HG02610 (cell line): ENCODE data around the gene ACP3.
A peak's percentile ranks its signal among the peaks of the same experiment; 100 is the strongest.
"Not testable (repeated sequence)": the region's sequence is repeated elsewhere in the genome, so short reads cannot be mapped to it uniquely, and the experiment has no call there.

ENCODE experiments used
- ATAC-seq: cut with Tn5 transposase; IDR thresholded peaks from one replicate; pipeline ENCODE4 v1.9.1; 2021; ENCODE audit warnings: mild to moderate bottlenecking, moderate library complexity; ENCODE audit not compliant: unreplicated experiment

The ACP3 gene

DNA sequence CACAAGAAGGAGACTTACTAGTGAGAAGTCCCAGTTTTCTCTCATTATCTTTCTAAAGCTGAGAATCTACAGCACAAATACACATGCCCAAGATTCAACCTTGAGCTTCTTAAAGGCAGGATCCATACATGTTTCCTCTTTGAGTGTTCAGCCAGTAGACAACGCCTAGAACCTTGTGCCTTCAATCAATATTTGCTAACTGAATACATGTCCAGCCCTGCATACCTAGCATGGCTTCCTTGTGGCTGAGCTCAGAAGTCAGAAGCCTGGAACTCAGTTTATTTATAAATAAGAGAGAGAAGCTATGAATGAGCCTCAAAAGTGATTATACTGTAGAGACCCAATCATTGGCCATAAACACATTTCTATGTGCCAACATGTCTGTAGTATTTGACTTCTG, 43.5 kb downstream of the ACP3 start:
- ATAC-seq: no peak

DNA sequence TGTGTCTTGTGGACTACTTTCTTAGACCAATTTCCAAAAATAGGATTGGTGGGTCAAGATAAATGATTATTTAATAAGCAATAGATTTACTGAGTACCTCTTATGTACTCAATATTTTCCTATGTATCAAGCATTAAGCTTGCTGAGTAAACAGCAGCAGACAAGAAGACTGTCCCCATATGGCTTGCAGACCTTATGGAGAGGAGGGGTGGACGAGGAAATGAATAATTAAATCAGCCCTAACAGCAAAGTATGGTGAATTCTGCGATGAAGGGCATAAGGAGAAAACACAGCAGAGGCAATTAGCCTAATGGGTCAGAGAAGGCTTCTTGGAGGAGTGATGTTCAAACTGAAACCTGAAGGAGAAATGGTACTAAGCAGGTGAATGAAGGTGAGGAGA, 45.1 kb downstream of the ACP3 start:
- no peak for ATAC-seq

DNA sequence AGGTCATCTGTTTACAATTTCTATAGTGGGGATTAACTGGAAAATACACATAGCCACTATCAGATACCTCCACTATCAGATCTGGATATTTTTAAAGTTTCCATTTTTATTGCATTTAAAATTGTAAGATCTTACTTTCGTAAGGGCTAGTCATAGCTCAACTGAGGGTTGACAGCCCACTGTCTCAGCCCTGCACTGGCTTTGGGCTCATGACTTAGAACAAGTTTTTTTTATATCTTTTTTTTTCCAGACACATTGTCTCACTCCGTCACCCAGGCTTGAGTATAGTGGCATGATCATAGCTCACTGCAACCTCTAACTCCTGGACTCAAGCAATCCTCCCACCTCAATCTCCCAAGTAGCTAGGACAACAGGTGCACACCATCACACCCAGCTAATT, 51.3 kb downstream of the ACP3 start:
- no peak for ATAC-seq

DNA sequence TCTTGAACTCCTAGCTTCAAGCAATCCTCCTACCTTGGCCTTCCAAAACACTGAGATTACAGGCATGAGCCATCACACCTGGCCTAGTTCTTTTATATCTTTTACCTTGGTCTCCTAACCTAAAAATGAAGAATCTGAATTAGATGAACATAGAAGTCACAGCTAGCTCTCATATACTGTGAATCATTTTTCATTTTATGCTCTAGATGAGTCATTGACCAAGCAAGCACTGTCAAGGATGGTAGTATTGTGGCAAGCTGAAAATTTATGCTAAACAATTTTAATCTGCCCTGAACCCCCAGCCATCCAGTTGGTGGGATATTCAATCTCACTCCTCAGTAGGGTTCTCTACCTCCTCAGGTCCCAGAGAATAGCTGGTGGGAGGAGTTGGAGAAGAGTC, 51.8 kb downstream of the ACP3 start:
- ATAC-seq: no peak

DNA sequence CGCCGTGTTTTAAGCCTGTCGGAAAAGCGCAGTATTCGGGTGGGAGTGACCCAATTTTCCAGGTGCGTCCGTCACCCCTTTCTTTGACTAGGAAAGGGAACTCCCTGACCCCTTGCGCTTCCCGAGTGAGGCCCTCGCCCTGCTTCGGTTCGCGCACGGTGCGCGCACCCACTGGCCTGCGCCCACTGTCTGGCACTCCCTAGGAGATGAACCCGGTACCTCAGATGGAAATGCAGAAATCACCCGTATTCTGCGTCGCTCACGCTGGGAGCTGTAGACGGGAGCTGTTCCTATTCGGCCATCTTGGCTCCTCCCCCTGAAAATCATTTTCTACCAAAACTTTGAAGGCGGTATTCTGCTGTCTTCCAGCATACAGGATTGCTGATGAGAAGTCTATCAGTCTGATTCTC, 59.7 kb downstream of the ACP3 start:
- not testable (repeated sequence) for ATAC-seq

DNA sequence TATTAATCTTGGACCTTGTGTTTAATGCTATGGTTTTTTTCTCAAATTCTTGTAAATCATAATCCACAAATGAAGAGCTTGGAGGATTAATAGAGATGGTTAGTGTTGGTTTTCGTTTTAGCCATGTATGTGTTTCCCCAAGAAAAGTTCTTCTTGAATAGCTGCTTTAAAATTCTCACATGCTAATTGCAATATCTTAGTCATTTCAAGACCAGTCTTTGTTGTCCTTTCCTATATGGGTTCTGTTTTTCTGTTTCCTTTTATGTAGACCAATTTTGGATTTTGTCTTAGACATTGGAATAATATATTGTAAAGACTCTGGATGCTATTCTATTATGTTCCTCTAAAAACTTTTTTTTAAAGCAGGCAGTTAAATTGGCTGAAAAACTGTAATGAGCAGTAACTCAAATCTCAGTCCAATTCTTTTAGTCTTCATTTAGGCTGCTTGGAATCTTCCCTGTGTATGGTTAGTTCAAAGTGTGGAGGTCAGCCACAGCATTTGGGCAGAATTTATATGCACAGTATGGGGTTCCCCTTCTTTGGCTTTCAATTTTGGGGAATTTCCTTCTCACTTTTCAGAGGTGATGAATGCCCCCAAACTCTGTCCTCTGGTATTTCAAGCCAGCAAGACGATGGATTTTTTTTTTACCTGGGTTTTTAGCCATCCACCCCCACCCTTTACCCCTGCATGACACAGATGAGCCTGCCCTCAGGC, 61.0 kb downstream of the ACP3 start:
- peak; percentile 74 for ATAC-seq

DNA sequence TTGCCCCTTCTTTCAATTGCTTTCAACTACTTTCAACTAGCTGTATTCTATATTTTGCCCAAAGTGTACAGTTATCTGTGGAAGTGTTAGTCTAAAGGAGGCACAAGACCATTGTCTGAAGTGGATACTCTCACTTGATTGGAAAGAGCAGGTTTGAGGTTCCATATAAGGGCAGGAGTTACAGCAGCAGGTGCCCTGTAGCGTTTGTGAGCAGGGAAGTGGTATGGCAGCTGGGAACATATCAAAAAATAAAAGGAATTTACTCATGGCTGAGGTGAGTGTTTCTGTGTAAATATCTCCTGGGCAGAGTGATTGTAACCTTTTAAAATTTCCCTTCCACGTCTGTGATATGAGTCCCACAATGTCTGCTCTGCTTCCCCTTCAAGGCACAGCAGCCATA, 61.6 kb downstream of the ACP3 start:
- ATAC-seq: no peak

DNA sequence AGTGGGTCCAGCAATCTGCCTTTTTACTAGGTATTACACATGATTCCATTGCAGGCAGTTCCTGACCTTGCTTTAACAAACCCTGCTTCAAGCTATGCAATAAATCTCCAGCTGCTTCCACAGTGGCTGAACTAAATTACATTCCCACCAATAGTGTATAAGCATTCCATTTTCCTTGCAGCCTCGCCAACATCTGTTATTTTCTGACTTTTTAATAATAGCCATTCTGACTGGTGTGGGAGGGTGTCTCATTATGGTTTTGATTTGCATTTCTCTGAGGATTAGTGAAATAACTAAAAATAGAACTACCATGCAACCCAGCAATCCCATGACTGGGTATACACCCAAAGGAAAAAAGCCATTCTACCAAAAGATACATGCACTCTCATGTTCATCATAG, 63.7 kb downstream of the ACP3 start:
- no peak for ATAC-seq

DNA sequence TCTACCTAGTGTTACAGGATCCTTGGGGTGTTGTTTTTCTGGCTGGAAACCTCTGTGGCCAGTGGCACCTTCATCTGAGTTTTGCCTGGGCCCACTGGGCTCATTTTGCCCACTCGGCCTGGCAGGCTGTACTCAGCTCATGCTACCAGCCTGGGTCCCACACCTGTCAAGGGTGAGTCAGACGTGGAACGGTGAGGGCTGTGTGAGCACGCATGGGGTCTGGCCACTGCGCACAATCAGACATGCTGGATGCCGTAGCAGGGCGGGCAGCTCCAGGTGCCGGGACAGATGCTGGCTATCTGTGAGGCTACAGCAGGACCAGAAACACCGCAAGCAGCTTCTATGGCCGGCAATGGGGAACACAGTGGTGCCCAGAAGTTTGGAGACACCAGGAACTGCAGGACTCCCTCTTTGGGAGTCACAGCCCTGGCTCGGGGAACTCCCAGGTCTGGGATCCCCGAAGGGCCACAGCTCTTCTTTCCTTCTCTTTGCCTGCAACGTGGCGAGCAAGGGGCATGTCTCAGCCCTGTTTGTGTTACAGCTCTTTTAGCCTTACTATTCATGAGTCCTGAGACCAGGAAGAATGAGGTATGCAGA, 64.2 kb downstream of the ACP3 start:
- no peak for ATAC-seq

DNA sequence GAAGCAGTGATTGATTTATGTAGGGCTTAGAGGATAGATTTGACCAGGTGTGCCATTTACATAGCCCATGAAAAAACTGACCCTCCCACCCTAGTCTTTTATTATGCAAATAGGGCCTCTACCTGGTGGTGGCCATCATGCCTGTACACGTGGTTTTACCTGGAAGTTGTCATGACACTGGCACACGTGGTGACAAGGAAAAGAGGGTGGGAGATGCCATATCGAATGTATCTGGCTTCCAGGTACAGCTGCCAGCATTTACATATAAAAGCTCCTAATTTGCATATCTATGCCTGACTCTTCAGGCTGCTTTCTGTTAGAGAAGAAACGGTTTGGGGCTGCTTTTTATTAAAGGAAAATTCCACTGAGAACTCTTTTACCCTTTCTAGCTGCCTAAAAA, 65.1 kb downstream of the ACP3 start:
- no peak for ATAC-seq

DNA sequence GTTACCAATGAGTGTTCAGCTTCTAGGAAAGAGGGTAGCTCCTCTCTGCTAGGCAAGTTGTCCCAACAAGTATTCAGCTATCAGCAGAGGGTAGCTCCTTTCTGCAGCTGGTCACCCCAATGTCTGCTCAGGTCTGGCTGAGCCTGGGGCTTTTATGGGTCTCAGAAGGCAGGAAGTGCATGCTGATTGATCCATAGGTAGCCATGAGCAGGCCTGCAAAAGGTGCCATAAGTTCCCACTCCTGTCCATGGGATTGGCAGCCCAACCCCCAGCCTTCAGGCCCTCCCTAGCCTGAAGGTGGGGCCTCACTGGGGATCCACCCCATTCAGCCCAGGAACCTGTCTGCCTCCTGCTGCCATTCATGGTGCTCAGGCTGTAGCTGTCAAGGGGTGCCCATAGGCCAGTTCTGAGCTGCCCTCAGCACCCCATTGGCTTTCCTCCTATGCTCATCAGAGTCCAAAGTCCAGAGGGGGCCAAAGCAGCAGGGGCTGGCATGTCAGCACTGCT, 65.5 kb downstream of the ACP3 start:
- no peak for ATAC-seq

DNA sequence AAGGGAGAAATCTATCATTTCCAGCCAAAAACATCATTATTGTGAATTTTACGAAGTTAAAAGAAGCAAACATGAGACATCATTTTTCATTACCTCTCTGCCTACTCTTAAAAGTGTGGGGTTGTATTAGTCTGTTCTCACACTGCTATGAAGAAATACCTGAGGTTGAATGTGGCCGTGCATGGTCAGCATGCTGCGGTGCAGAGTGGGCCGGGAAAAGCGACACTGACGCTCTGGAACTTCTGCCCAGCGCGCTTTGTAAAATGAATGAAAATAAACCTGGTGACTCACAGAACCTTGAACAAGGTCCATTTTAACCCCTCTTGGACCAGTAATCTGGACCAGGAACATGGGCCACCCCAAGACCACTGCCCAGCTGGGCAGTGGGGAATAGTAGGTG, 69.1 kb downstream of the ACP3 start:
- ATAC-seq: no peak

DNA sequence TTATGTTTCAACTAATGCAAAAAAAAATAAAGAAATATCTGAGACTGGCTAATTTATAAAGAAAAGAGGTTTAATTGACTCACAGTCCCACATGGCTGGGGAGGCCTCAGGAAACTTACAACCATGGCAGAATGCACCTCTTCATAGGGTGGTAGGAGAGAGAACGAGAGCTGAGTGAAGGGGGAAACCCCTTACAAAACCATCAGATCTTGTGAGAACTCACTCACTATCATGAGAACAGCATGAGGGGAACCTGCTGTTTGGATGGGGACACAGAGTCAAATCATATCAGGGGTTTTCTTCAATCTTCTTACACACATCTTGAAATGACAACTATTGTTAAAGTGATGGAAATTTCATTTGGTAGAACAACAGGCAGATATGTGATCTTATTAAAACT, 75.5 kb downstream of the ACP3 start:
- ATAC-seq: peak; percentile 86

DNA sequence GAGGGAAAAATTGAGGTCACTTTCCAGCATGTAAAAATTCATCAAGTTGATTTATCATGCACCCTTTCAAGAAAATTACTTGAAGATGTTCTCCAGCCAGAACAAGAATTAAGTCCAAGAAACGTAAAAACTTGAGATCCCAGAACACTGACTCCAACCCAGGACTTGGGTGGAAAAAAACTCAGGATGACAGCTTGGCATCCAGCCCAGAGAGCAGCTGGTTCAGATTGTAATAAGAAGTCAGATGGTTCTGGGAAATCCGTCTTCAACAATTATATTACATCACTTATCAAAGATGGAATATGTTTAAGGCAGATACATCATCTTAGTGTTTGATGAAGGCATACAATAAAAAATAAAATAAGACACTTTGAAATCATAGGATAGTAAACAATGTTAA, 77.1 kb downstream of the ACP3 start:
- ATAC-seq: no peak

DNA sequence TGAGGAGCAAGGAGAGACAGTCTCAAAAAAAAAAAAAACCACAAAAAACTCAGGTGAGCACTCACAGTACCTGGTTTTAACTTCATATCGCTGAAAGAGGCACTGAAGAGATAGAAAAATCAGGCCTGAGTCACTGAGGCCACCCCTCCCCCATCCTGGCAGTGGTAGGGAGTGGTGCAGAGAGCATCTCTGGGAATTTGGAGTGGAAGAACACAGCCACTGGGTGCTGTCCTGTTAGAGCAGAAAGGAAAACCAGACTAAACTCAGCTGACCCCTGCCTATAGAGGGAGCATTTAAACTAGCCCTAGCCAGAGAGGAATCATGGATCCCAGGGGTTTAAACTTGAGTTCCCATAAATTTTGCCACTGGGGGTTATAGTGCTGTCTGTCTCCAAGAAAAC, 77.9 kb downstream of the ACP3 start:
- no peak for ATAC-seq

DNA sequence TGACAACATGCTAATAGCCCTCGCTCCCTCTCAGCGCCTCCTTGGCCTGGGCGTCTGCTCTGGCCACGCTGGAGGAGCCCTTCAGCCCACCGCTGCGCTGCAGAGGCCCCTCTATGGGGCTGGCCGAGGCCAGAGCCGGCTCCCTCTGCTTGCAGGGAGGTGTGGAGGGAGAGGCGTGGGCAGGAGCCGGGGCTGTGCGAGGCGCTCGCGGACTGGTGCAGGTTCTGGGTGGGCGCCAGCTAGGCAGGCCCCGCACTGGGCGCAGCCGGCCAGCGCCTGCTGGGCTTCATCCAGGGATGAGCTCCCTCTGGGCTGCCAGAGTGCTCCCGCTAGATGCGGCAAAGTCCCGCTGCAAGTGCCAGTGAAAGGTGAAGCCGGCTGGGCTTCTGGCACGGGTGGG, 79.0 kb downstream of the ACP3 start:
- no peak for ATAC-seq

DNA sequence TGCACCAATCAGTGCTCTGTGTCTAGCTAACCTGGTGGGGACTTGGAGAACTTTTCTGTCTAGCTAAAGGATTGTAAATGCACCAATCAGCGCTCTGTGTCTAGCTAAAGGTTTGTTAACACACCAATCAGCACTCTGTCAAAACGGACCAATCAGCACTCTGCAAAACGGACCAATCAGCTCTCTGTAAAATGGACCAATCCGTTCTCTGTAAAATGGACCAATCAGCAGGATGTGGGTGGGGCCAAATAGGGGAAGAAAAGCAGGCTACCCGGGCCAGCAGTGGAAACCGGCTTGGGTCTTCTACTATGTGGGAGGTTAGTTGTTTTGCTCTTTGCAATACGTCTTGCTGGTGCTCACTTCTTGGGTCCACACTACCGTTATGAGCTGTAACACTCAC, 79.6 kb downstream of the ACP3 start:
- ATAC-seq: not testable (repeated sequence)

DNA sequence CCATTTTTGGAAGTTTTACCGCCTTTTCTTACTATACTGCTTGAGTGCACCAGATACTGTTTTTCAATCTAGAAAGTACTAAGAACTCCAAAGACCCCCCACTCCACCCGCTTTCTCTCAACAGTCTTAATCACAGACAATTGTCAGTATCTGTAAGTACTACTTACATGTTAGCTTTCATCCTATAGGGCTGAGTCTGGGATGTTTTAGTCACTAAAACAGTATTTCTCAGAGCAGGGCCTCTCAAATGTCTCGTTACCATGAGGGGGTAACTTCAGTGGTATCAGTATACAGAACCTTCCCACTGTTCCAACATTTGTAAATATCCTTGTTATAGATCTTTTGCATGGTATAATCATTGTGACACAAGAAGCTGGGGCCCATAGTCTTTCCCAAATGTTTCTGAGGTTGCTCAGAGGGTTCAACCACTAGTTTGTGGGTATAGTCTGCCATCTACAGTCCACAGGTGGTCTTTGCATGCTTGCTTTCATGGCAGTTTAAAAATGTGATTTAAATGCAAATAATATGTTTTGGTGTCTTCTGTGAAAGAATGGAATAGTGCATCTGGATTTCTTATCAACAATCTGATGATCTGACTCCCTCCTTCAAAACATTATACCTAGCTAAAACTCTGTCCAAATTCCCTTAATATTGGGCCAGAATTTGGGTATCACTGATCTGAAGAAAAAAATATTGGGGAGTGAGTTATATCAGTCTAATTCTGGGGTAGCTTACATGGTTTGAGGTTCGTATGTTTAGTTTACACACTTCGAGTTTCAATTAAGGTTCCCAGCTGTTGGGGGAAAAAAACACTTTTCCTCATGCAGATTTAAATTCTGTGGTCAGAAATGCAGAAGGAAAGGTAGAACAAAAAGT, 82.1 kb downstream of the ACP3 start:
- ATAC-seq: no peak

DNA sequence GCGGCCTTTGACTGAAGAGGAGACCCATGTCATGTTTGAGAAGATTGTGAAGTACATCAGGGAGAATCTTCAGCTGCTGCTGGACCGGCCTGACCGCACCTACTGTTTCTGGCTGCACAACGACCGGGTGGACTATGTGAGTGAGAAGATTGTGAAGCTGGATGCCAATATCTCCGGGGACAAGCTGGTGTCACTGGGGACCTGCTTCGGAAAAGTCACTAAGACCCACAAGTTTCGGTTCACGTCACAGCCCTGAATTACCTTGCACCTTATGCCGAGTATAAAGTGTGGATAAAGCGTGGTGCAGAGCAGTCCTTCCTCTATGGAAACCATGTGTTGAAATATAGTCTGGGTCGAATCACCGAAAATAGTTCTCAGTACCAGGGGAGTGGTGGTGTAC, 84.0 kb downstream of the ACP3 start:
- no peak for ATAC-seq

DNA sequence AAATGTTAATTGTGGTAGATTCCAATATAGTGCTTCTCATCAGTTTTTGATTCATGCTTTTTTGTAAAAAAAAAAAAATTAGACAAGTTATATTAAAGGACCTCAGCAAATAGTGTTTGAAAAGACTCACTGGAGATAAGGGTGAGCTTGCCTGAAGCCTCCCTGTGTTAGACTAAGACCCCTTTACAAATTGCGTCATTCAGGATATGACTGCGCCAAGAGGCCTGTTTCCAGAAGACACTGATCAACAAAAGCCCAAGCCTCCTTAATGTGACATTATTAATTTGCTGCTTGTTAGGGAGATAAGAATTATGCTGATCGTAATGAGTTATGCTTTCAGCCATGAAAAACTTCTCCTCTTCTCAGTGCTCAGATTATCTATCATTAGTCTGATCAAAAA, 87.1 kb downstream of the ACP3 start:
- ATAC-seq: no peak

DNA sequence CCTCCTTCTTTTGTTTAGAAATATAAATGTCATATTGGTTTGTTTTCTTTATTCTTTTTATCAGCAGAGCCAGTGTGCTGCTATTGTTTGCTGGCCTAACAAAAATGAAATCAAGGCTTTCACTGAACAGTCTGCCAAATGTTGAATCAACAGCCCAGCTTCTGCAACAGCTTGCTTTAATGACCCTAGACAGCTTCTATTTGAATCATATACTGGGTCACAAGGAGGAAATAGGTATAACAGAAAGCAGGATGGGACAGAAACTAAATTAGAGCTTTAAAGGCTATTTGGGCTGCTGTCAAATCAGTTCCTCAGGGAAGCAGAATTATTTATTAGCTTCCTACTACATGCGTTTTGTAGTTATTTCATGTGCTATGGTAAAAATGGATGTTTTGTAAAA, 88.0 kb downstream of the ACP3 start:
- ATAC-seq: no peak
